ENCODE data around the gene CD4.

The CD4 gene

DNA sequence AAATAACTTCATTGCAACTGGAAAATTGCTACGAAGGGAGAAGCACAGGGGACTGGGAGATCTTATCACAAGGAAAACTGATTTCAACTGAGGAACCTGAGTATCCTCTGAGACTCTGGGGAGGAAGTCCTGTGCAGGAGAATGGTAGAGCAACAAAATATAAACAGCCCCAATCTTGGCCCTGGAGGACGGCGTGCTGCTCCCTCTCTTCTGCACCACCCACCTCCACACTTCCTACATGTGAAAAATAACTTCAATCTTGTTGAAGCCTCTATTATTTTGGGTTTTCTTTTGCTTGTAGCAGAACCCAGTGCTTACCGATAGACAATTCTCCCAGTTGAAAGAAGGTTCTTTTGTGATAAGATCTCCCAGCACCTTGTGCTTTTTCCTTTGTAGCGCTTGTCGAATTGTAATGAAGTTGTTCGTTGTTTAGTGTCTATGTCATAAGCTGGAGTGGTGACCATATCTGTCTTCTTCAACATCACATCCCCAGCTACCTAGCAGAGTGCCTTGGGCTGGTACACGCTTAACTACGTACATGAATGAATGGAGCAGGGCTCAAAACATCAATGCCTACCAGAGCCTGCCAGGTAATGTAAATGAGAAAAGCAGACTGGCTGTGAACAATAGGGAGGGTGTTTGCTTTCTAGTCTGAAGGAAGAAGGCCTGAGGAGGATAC lies 2.8 kb upstream of the CD4 start:
- no peaks in the 10 kb centered on the region for H3K27me3 ChIP-seq
- no peak for DNase-seq
- H3K4me3 ChIP-seq (ENCODE audit: low read depth, low read length) = no peak overlapping the region
- TF ChIP-seq, protein P1, sequence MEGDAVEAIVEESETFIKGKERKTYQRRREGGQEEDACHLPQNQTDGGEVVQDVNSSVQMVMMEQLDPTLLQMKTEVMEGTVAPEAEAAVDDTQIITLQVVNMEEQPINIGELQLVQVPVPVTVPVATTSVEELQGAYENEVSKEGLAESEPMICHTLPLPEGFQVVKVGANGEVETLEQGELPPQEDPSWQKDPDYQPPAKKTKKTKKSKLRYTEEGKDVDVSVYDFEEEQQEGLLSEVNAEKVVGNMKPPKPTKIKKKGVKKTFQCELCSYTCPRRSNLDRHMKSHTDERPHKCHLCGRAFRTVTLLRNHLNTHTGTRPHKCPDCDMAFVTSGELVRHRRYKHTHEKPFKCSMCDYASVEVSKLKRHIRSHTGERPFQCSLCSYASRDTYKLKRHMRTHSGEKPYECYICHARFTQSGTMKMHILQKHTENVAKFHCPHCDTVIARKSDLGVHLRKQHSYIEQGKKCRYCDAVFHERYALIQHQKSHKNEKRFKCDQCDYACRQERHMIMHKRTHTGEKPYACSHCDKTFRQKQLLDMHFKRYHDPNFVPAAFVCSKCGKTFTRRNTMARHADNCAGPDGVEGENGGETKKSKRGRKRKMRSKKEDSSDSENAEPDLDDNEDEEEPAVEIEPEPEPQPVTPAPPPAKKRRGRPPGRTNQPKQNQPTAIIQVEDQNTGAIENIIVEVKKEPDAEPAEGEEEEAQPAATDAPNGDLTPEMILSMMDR (IDR thresholded peaks at IDR 0.05; ENCODE audit: low read depth, low read length) = no peak
- no peaks in the 10 kb centered on the region for H3K9me3 ChIP-seq
- no peaks in the 10 kb centered on the region; the same call in 1 of the 2 replicates for H3K4me1 ChIP-seq
- no peaks in the 10 kb centered on the region for H3K36me3 ChIP-seq

- DNase-seq = no peak
- Histone ChIP-seq H3K27me3 (no peaks in the 10 kb centered on the region), H3K4me1 (no peaks in the 10 kb centered on the region; the same call in 1 of the 2 replicates), H3K4me3 (ENCODE audit: low read depth, low read length) (no peak overlapping the region), H3K36me3 (no peaks in the 10 kb centered on the region), H3K9me3 (no peaks in the 10 kb centered on the region)
- TF ChIP-seq, protein P1 (IDR thresholded peaks at IDR 0.05; ENCODE audit: low read depth, low read length) = no peak
Observed at GRCh38 chr12:6787309-6787708, 2.0 kb upstream of the CD4 start.

- no peaks in the 10 kb centered on the region for H3K36me3 ChIP-seq
- H3K9me3 ChIP-seq = no peaks in the 10 kb centered on the region
- TF ChIP-seq, protein P1 (IDR thresholded peaks at IDR 0.05; ENCODE audit: low read depth, low read length) = no peak
- no peaks in the 10 kb centered on the region; the same call in 1 of the 2 replicates for H3K4me1 ChIP-seq
- no peaks in the 10 kb centered on the region for H3K27me3 ChIP-seq
- no peak for DNase-seq
- no peak overlapping the region for H3K4me3 ChIP-seq (ENCODE audit: low read depth, low read length)
Observed at GRCh38 chr12:6790496-6791150, 1.3 kb downstream of the CD4 start.

DNA sequence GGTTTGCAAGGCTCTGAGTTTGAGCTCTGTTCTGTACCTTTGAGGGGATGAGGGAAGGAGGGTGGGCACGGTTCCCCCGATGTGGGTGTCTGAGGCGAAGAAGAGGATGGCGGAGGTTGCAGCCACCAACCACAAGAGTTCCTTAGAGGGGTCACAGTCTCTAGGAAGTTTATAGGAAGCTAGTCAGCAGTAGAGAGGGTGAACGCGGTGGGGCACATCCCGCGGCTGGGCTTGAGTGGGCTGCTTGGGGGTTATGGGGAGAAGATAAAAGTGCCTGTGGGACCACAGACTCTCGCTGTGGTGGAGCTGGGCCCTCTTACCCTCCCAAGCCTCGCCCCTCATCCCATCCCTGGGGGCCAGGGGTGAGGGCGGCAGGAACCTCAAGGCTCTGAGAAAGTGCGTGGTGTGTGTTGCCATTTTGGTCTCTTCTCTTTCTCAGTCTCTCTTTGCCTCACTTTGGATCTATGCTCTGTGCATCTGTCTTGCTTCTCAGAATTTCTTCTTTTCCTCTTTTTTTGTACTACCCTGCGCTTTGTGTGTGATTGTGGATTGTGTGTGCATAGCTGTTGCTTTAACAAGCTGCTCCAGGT lies 2.7 kb downstream of the CD4 start:
- no peak for DNase-seq
- no peaks in the 10 kb centered on the region; the same call in 1 of the 2 replicates for H3K4me1 ChIP-seq
- no peaks in the 10 kb centered on the region for H3K27me3 ChIP-seq

DNA sequence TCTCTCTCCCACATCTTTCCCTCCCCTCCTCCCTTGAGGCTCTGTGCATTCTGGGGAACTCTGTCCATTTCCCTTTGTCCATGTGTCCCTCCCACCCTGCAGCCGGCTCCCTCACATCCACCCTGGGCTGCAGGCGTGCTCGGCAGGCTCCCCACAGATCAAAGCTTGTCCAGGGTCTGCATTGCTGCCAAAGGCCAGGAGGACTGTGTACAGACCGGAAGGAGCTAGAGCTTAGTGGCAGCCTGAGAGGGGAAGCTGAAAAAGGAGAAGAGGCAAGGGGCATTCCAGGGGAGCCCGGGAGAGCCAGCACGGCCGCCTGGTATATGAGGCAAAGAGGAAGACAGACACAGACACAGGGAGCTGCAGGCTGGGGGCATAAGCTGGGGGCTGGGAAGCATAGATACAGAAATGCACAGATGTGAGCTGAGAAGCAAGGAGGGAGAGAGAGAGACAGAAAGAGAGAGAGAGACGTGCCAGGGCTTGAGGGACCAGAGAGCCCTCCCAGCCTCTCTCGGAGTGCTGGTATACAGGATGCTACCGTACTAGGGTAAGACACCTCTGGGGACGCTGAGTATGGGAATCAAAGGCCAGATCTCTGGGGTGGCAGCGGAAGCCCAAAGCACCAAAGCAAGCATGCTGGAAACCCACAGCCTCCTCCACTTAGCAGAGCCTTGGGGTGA lies 3.3 kb downstream of the CD4 start:
- DNase-seq = no peak
- H3K4me3 ChIP-seq (ENCODE audit: low read depth, low read length) = no peak overlapping the region

More for the DNA sequence above, 2.7 kb downstream of the CD4 start:
- Histone ChIP-seq H3K36me3 (no peaks in the 10 kb centered on the region), H3K4me3 (ENCODE audit: low read depth, low read length) (no peak overlapping the region), H3K9me3 (no peaks in the 10 kb centered on the region)
- TF ChIP-seq, protein P1 (IDR thresholded peaks at IDR 0.05; ENCODE audit: low read depth, low read length) = no peak

More for the DNA sequence above, 3.3 kb downstream of the CD4 start:
- no peaks in the 10 kb centered on the region for H3K36me3 ChIP-seq
- no peaks in the 10 kb centered on the region for H3K27me3 ChIP-seq
- TF ChIP-seq, protein P1 (IDR thresholded peaks at IDR 0.05; ENCODE audit: low read depth, low read length) = no peak
- H3K4me1 ChIP-seq = no peaks in the 10 kb centered on the region
- no peaks in the 10 kb centered on the region for H3K9me3 ChIP-seq
